ENCODE data around the gene TOGARAM2. TPM values are rescaled to one million over a fixed set of nuclear protein-coding genes. Genes with fewer than 3 reads are reported as not detected.

Gene TOGARAM2
- total RNA-seq, 1 donor from 2014 or later = 5.3 TPM

DNA sequence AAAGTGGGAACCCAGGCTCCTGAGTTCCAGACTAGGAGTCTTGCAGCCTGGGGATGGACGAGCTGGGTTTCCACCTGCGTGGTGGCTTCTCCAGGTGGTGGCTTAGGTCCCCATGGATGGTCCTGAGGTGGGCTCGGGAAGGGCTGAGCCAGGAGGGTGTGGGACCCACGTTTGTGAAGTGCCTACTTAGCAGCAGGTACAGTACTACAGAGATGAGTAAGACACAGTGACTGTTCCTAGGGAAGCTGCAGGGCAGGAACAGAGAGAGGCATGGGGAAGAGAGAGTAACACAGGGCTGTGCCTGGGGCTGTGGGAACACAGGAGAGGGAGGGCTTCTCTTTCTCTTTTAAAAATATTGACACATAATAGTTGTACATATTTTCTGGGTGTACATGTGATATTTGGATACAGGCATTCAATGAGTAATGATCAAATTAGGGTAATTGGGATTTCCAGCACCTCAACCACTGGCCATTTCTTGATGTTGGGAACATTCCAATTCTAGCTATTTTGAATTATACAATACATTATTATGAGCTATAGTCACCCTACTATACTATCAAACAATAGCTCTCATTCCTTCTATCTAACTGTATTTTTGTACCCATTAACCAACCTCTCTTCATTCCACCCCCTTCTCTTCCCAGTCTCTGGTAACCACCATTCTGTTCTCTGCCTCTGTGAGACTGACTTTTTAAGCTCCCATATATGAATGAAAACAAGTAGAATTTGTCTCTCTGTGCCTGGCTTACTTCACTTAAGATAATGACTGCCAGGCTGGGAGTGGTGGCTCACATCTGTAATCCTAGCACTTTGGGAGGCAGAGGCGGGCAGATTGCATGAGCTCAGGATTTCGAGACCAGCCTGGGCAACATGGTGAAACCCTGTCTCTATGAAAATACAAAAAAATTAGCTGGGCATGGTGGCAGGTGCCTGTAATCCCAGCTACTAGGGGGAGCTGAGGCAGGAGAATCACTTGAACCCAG is 15.0 kb downstream of the TOGARAM2 start:
- no peak for ATAC-seq
- intact Hi-C loops (cut with DNase I) = no loop called here

DNA sequence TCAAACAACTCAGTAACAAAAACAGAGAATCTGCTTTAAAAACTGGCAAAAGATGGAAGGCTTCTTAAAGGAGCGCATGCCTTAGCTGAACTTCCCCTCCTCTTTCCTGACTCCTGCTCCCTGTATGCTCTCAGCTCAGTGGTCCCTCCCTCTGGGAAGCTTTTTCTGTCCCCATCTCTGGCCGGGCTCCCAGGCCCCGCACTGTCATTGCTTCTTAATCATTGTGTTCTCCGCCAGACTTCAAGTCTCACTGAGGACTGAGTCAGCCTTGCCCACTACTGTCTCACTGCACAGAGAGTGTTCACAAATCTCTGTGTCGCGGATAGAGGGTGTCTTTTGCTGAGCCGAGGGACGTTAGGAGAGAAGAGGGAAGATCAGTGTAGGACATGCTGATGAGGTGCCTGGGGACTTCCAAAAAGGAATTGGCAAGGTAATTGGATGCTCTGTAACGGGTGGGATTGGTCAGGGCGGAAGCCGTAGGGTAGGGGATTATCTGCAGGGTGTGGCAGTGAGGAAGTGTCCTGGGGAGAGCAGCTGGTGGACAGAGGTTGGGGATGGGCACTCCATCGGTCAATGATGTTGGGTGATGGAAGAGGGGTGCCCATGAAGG is 16.2 kb downstream of the TOGARAM2 start:
- ATAC-seq (no peak), DNase-seq (ENCODE audit: low spot score) (no peak)
- intact Hi-C loops (cut with DNase I) = no loop called here

More for the DNA sequence above, 15.0 kb downstream of the TOGARAM2 start:
- no peak for DNase-seq (ENCODE audit: low spot score)

DNA sequence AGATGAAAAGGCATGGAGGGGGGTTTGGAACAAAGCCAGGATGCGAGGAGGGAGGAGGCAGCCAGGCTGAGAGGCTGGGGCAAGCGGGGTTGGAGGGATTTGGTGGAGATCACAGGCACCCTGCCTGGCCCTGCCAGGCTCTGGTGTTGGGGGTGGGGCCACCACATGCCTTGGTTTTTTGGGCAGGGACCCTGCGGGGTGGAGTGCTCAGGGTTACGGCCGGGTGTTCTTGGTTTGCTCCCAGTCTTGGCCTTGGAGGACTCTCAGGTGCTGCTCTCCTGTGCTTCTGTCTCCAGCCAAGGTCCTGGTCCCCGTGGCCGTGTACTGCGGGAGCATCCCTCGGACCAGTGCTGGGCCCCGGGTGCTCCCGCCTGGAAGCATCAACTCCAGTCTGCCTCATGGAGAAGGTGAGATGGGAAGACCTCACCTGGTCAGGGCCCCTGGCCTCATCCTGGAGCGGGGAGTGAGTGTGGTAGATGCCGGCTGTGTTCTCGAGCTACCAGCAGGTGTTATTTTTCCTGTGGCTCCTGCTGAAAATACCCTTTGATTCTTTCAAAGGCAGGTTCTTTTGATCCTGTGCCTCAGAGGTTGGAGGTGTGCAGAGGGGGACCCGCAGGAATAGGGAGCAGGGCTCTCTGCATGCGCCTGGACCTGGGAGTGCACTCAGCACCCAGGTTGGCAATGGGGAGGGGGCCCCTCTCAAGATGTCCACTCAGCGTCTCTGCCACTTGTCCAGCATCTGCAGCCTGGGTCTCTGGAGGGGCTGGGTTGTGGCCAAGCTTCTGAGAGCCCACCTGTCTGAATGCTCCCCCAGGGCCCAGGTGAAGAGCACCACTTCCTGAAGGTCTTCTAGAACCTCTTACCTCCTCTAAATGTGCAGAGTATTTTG is 17.0 kb downstream of the TOGARAM2 start:
- intact Hi-C loops (cut with DNase I) = no loop called here
- DNase-seq (ENCODE audit: low spot score) = no peak
- ATAC-seq = no peak

DNA sequence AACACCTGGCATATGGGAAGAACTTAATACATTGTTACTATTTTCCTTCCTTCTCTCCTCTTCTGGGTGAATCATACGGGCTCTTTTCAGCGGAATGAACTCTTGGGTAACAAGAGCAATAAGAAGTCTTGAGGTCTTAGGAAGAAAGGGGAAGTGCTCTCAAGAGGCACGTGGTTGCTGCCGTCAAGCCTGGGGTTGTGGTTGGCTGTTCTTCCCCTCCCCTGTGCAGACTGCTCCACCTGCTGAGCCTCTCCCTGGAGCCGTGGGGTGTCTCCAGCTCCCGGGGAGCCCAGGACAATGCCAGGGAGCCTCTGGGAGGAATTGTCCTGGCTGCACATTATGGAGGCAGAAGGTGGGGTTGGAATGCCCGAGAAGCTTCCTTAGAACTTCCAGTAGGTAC is 19.4 kb downstream of the TOGARAM2 start:
- no peak for DNase-seq (ENCODE audit: low spot score)
- peak; percentile 79 for ATAC-seq
- intact Hi-C loops (cut with DNase I) = no loop called here

DNA sequence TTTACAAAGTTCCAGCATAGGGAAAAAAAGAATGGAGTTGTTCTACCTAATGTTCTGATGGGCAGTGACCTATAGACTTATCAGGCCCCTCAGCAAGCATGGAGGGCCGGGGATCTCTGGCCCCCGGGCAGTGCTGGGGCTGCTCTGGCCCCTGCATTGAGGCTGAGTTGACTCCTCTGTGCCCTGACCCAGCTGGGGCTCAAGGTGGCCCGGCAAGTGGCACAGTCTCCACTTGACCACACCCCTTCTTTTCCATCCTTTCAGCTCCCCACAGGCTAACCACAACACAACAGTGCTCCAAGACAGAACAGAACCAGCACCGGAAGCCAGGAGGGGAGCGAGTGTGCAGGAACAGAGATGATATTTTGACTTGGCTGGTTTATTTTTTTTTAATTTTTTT is 19.9 kb downstream of the TOGARAM2 start:
- intact Hi-C loops (cut with DNase I) = no loop called here
- no peak for DNase-seq (ENCODE audit: low spot score)
- no peak for ATAC-seq

DNA sequence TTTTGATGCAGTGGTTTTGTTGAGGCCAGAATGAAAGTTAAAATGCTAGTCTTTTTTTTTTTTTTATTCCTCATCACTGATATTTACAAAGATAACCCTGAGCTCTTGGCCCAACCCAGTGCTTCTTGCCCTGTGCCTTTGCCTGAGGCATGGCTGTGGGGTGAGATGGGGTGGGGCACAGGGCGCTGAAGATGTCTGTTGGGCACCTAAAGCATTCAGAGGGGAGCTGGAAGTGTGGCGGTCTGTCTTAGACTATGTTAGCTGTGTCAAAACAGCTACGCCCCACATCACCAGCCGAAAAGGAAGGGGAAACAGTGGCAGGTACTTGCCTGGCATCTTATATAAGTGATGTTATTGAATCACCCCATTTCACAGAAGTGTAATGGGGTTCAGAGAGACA is 20.7 kb downstream of the TOGARAM2 start:
- DNase-seq (ENCODE audit: low spot score) (no peak), ATAC-seq (no peak)
- intact Hi-C loops (cut with DNase I) = no loop called here

DNA sequence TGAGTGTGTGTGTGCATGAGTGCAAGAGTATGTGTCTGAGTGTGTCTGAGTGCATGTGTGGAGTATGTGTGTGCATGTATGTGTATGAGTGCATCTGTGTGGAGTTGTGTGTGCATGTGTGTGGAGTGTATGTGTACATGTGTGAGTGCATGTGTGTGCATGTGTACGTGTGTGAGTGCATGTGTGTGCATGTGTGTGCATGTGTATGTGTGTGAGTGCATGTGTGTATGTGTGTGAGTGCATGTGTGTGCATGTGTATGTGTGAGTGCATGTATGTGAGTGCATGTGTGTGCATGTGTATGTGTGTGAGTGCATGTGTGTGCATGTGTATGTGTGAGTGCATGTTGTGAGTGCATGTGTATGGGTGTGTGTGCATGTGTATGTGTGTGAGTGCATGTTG is 23.7 kb downstream of the TOGARAM2 start:
- intact Hi-C loops (cut with DNase I) = no loop called here
- DNase-seq (ENCODE audit: low spot score) (no peak), ATAC-seq (no peak)

DNA sequence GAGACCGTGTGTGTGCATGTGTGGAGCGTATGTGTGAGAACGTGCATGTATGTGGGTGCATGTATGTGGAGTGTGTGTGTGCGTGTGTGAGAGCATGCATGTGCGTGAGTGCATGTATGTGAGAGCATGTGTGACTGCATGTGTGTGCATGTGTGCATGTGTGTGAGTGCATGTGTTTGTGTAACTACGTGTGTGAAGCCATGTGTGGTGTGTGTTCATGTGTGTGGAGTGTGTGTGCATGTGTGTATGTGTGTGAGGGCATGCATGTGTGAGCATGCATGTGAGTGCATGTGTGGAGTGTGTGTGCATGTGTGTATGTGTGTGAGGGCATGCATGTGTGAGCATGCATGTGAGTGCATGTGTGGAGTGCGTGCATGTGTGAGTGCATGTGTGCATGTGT is 24.2 kb downstream of the TOGARAM2 start:
- ATAC-seq (no peak), DNase-seq (ENCODE audit: low spot score) (no peak)
- intact Hi-C loops (cut with DNase I) = no loop called here

DNA sequence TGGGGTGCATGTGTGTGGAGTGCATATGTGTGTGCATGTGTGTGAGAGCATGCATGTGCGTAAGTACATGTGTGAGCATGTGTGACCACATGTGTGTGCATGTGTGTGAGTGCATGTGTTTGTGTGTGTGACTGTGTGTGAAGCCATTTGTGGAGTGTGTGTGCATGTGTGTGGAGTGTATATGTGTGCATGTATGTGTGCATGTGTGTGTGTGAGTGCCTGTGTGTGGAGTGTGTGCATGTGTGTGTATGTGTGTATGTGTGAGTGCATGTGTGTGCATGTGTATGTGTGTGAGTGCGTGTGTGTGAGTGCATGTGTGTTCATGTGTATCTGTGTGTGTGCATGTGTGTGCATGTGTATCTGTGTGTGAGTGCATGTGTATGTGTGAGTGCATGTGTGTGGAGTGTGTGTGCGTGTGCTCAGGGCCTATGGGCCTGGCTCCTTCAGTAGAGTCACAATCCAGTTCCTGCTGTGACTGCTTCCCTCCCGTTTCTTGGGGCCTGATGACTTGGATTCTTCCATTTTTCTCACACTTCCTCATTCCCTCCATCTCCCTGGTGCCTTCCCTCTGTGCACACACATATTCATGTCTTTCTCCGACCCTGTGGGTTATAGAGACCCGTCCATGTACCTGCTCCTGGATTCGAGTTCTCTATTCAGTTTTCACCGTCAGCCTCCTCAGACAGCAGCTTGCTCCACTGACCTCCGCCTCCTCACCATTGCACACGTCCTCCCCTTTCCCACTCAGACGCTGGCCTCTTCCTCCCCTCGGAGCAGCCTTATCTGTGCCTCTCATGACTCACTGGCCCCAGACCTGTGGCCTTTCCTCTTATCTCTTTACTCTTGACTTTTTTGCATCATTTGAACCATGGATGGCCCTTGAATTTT is 25.2 kb downstream of the TOGARAM2 start:
- no peak for DNase-seq (ENCODE audit: low spot score)
- intact Hi-C loops (cut with DNase I) = no loop called here
- ATAC-seq = no peak

DNA sequence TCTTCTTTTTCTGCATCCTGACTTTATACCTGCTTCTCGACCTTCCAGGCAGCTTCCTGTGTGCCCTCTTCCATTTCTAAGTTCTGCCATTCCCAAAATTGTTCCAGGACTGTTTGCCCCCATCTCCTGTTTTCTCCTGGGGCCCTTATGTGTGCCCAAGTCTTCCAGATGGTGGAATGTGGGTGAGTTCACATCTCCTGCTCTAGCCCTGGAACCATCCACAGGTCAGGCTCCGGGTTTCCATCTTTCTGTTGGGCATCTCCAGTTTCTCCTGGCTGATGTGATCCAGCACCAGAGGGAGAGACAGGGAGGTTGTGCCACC is 25.8 kb downstream of the TOGARAM2 start:
- intact Hi-C loops (cut with DNase I) = no loop called here
- no peak for DNase-seq (ENCODE audit: low spot score)
- ATAC-seq = no peak

DNA sequence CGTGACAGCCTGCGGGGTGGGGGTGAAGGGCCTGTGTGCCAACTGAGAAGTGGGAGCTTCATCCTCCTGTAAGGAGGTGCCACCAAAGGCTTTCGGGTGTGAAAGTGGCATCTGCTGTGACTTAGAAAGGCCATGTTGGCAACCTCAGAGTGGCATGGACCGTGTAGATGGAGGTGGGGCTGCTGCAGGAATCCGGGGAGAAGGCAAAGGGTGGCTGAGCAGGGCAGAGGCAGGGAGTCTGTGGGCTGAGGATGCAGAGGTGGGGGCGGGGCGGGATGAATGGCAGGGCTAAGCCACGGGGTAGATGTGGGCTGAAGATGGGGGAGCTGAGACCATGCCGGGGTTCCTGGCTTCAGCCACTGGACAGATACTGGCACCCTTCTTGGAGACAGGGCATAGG is 28.2 kb downstream of the TOGARAM2 start:
- intact Hi-C loops (cut with DNase I) = no loop called here
- DNase-seq (ENCODE audit: low spot score) (no peak), ATAC-seq (no peak)

DNA sequence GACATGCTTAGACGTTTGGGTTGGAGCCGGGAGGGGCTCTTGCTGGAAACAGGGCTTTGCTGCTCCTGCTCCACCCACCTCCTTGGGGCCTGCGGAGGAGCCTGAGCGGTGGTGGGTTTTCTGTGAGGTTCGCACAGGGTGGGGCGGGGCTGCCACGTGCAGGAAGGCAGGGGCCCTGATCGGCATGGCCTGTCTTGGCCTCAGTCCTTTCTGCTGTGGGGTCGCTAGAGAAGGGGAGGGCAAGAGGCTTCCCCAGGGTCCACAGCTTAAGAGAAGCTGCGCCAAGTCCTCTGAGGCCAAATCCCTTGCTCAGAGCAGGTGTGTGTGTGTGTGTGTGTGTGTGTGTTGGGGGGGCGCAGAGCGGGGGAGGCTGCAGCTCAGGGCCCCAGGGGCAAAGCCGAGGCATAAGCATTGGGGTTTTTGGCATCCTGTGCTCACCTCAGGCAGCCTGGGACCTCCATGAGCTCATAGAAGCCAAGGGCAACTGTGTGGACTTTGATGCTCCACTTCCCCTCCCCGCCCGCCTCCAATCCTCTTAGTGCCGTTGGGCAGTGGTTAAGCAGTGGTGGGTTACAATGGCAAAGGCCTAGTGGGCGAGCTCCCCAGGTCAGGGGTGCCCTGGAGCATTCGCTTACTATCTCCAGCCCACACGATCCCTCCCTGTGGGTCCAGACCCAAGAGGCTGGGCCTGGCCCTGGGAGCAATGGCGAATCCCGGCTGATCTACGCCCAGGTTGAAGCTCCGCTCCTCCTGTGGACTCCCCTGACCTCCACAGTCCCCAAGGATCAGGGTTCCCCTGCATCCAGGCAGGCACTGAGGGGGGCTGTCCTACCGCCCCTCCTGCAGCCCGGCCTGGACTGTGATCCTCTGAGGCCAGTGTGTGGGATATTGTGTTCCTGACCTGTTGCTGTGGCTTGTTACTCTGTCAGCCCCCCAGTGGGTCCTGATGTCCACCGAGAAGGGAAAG is 28.9 kb downstream of the TOGARAM2 start:
- no peak for DNase-seq (ENCODE audit: low spot score)
- ATAC-seq = no peak
- intact Hi-C loops (cut with DNase I) = no loop called here

DNA sequence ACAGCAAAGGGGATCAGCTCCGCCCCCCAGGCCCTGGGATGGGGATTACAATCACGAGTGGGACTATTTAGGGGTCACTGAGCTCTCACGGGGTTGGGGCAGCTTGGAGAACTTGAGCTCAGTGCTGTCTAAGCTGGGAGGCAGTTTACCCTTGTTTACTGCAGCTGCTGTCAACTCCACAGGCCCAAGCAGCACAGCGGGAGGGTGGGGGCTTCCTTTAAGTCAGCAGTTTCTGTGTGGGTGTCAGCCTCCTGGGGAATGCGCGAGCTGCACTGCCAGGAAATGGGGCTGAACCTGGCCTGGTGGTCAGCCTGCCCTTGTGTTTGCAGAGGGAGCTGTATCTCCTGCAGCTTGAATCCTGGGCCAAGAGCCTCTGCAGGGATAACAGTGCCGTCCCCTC is 29.8 kb downstream of the TOGARAM2 start:
- ATAC-seq (peak; percentile 54), DNase-seq (ENCODE audit: low spot score) (no peak)
- intact Hi-C loops (cut with DNase I) = no loop called here

DNA sequence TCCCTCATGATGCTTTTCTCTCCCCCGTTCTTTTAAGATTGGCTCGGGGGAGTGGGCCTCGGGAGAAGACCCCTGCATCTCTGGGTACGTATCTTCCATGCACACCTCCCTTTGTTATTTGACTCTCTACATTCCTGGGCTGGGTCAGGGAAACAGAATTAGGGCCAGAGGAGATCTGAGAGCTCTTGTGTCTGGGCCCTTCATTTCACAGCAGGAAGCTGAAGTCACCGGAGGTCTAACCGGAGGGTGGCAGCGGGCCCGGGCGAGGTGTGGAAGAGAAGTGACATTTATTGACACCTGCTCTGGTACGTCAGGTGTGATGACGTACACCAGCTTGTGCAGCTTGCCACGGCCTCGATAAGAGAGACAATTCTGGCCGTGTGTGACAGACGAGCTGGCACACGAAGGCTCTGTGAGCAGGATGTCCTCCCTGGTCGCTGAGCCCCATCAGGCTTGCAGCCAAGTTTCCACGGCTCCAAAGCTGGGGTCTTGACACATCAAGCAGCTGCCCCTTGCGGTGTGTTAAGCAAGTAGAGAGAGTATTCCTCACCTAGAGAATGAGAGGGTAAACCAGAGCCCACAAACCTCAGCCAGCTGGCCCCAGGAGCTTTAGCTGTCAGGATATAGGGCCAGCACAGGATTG is 30.4 kb downstream of the TOGARAM2 start:
- intact Hi-C loops (cut with DNase I) = no loop called here
- ATAC-seq (peak; percentile 15), DNase-seq (ENCODE audit: low spot score) (no peak)

DNA sequence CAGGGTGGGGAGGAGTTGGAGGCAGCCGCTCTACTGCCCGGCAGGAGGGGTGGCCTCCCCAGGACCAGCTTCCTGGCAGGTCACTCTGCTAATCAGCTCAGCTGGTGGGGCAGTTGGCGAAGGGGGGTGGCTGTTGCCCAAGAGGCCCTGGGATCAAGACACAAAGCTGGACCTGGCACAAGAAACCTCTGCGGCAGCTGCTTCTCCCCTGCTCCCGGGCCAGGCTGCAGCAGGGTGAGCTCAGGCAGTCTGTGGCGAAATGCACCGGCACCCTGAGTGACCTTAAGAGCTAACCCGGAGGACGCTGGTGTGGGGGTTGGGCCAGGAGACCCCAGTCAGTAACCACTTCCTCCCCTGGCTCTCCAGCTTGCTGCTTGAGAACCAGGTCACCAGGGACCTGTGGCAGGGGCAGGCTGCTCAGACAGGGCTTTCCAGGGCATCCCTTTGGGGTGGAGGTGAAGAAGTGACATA is 31.1 kb downstream of the TOGARAM2 start:
- intact Hi-C loops (cut with DNase I) = no loop called here
- peak; percentile 35 for ATAC-seq
- DNase-seq (ENCODE audit: low spot score) = no peak

DNA sequence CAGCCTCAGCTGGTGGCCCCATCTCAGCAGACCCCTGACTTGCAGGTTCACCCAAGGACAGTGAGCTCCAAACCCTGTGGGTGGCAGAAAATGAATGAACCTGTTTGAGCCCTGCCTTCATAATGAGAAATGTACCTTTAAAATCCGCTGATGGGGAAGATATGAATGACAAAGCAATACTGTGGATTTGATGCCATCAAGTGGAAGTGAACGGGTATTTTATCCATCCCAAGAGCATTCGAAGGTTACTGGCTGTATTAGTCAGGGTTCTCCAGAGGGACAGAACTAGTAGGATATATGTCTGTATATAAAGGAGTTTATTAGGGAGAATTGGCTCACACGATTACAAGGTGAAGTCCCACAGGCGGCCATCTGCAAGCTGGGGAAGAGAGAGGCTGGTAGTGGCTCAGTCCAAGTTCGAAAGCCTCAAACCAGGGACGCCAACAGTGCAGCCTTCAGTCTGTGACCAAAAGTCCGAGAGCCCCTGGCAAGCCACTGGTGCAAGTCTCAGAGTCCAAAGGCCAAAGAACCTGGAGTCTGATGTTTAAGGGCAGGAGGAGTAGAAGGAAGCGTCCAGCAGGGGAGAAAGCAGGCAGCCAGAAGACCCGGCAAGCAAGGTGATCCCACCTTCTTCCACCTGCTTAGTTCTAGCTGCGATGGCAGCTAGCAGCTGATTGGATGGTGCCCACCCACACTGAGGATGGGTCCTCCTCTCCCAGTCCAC is 32.1 kb downstream of the TOGARAM2 start:
- no peak for DNase-seq (ENCODE audit: low spot score)
- ATAC-seq = no peak
- intact Hi-C loops (cut with DNase I) = no loop called here

Data from sciatic nerve (tissue), 2 donors.